WTC11 (cell line): ENCODE measurements around the gene FANCC. TPM values are rescaled to one million over a fixed set of nuclear protein-coding genes. Genes with fewer than 3 reads are reported as not detected.

Experiments used
- ATAC-seq: fragments of 200-7000 bp; cut with Tn5 transposase; 2 replicates; pipeline ENCODE4 v1.10.0; 2021; ENCODE audit warnings: mild to moderate bottlenecking, moderate library complexity
- CTCF ChIA-PET: fragments of 300-600 bp; sonication (Branson Sonifier 250); formaldehyde crosslinking; loops from one replicate; lab custom pipeline; 2021; ENCODE audit warnings: antibody characterized with exemption; lab: Charles Lee
- POLR2A ChIA-PET: fragments of 350-600 bp; sonication (Branson Sonifier 250); formaldehyde crosslinking; loops from one replicate; lab custom pipeline; 2021; ENCODE audit warnings: antibody characterized with exemption; lab: Charles Lee
- DNase-seq: peaks from one replicate; pipeline ENCODE4 v3.0.0; 2021; ENCODE audit warnings: low spot score
- H3K27ac Mint-ChIP-seq: 2 replicates; pipeline ENCODE4 v1.8.0; 2021; ENCODE audit warnings: mixed read lengths
- H3K27me3 Mint-ChIP-seq: 2 replicates; pipeline ENCODE4 v1.8.0; 2021; ENCODE audit warnings: low read depth, mild to moderate bottlenecking, moderate library complexity, mixed read lengths
- H3K36me3 Mint-ChIP-seq: 2 replicates; pipeline ENCODE4 v1.8.0; 2021; ENCODE audit warnings: mixed read lengths
- H3K4me1 Mint-ChIP-seq: 2 replicates; pipeline ENCODE4 v1.8.0; 2022; ENCODE audit warnings: mixed read lengths
- H3K4me3 Mint-ChIP-seq: 2 replicates; pipeline ENCODE4 v1.8.0; 2021; ENCODE audit warnings: mild to moderate bottlenecking, moderate library complexity, mixed read lengths
- H3K9me3 Mint-ChIP-seq: 2 replicates; pipeline ENCODE4 v1.8.0; 2021; ENCODE audit warnings: mixed read lengths
- ELF4 ChIP-seq: sonication (generic); formaldehyde crosslinking; IDR thresholded peaks from 2 replicates; pipeline ENCODE4 v1.8.1; 2022; ENCODE audit warnings: low read depth, mild to moderate bottlenecking, moderate library complexity, missing genetic modification reagents
- EMX1 ChIP-seq: fragments of 250-450 bp; sonication (Bioruptor Pico); IDR thresholded peaks from 2 replicates; pipeline ENCODE4 v1.8.0; 2021; ENCODE audit warnings: mild to moderate bottlenecking
- ESRRA ChIP-seq: sonication (generic); formaldehyde crosslinking; IDR thresholded peaks from 2 replicates; pipeline ENCODE4 v1.8.1; 2022; ENCODE audit warnings: mild to moderate bottlenecking, missing genetic modification reagents, borderline replicate concordance
- ETV6 ChIP-seq: sonication (generic); formaldehyde crosslinking; IDR thresholded peaks from 2 replicates; pipeline ENCODE4 v1.8.1; 2022; ENCODE audit warnings: mild to moderate bottlenecking, missing genetic modification reagents
- FOXJ3 ChIP-seq: sonication (generic); formaldehyde crosslinking; IDR thresholded peaks from 2 replicates; pipeline ENCODE4 v1.9.0; 2021; ENCODE audit warnings: missing genetic modification reagents, mild to moderate bottlenecking, borderline replicate concordance
- IRF2 ChIP-seq: sonication (generic); formaldehyde crosslinking; IDR thresholded peaks from 2 replicates; pipeline ENCODE4 v1.8.0; 2022; ENCODE audit warnings: low read depth, missing genetic modification reagents, borderline replicate concordance
- JAZF1 ChIP-seq: fragments of 250-450 bp; sonication (Bioruptor Pico); IDR thresholded peaks from 2 replicates; pipeline ENCODE4 v1.9.0; 2021; ENCODE audit warnings: moderate library complexity, mild to moderate bottlenecking, inconsistent platforms
- MYBL2 ChIP-seq: sonication (generic); formaldehyde crosslinking; IDR thresholded peaks from 2 replicates; pipeline ENCODE4 v1.8.1; 2023; ENCODE audit warnings: mild to moderate bottlenecking, moderate library complexity, missing genetic modification reagents
- NFE2L1 ChIP-seq: sonication (generic); formaldehyde crosslinking; IDR thresholded peaks from 2 replicates; pipeline ENCODE4 v1.8.1; 2023; ENCODE audit warnings: missing genetic modification reagents
- RORB ChIP-seq: fragments of 250-450 bp; sonication (Bioruptor Pico); IDR thresholded peaks from 2 replicates; pipeline ENCODE4 v1.9.0; 2021; ENCODE audit warnings: mild to moderate bottlenecking
- SMAD3 ChIP-seq: sonication (generic); formaldehyde crosslinking; IDR thresholded peaks from 2 replicates; pipeline ENCODE4 v1.8.0; 2022; ENCODE audit warnings: missing genetic modification reagents, mild to moderate bottlenecking, borderline replicate concordance
- SOX15 ChIP-seq: fragments of 250-450 bp; sonication (Bioruptor Pico); IDR thresholded peaks from 2 replicates; pipeline ENCODE4 v1.9.0; 2021; ENCODE audit warnings: mild to moderate bottlenecking
- SP1 ChIP-seq: sonication (generic); formaldehyde crosslinking; conservative IDR thresholded peaks from 2 replicates; pipeline ENCODE4 v1.8.1; 2022; ENCODE audit warnings: missing genetic modification reagents
- TEAD1 ChIP-seq: sonication (generic); formaldehyde crosslinking; IDR thresholded peaks from 2 replicates; pipeline ENCODE4 v1.8.0; 2022; ENCODE audit warnings: mild to moderate bottlenecking, missing genetic modification reagents
- USF1 ChIP-seq: sonication (generic); formaldehyde crosslinking; IDR thresholded peaks from 2 replicates; pipeline ENCODE4 v1.8.0; 2022; ENCODE audit warnings: mild to moderate bottlenecking, missing genetic modification reagents
- ZNF232 ChIP-seq: sonication (generic); formaldehyde crosslinking; IDR thresholded peaks from 2 replicates; pipeline ENCODE4 v1.8.0; 2022; ENCODE audit warnings: mild to moderate bottlenecking, missing genetic modification reagents
- ZNF396 ChIP-seq: fragments of 250-450 bp; sonication (Bioruptor Pico); IDR thresholded peaks from 2 replicates; pipeline ENCODE4 v1.8.0; 2021; ENCODE audit warnings: mild to moderate bottlenecking, moderate library complexity, borderline replicate concordance
- total RNA-seq: library from RNA; stranded (reverse); gene quantifications from 3 replicates; pipeline ENCODE4 v1.2.3, GENCODE V29; 2021
- TF ChIP-seq, protein P1 (sequence below): sonication (generic); formaldehyde crosslinking; IDR thresholded peaks from 2 replicates; pipeline ENCODE4 v1.8.0; 2022; ENCODE audit warnings: mild to moderate bottlenecking, missing genetic modification reagents
- TF ChIP-seq, protein P2 (sequence below): sonication (generic); formaldehyde crosslinking; IDR thresholded peaks from 2 replicates; pipeline ENCODE4 v1.8.0; 2023; ENCODE audit warnings: missing genetic modification reagents
- TF ChIP-seq, protein P3 (sequence below): sonication (generic); formaldehyde crosslinking; IDR thresholded peaks from 2 replicates; pipeline ENCODE4 v1.8.1; 2023; ENCODE audit warnings: mild to moderate bottlenecking, missing genetic modification reagents, moderate library complexity

Gene FANCC
- total RNA-seq, 1 experiment from 2014 or later: 10.9 TPM

- Mint-ChIP-seq H3K4me1 (0 out of 2 replicates have a peak, but pooled peaks cover 2% of the 10 kb centered on the region), H3K36me3 (0 out of 2 replicates have a peak, but pooled peaks cover 5% of the 10 kb centered on the region), H3K27me3 (no peaks in the 10 kb centered on the region), H3K27ac (no peak overlapping the region), H3K9me3 (no peaks in the 10 kb centered on the region), H3K4me3 (no peak overlapping the region)
- TF ChIP-seq JAZF1 (CRISPR knock-in tag): no peak
- TF ChIP-seq ZNF396 (CRISPR knock-in tag): no peak
- TF ChIP-seq NFE2L1: no peak
- TF ChIP-seq, protein P1, sequence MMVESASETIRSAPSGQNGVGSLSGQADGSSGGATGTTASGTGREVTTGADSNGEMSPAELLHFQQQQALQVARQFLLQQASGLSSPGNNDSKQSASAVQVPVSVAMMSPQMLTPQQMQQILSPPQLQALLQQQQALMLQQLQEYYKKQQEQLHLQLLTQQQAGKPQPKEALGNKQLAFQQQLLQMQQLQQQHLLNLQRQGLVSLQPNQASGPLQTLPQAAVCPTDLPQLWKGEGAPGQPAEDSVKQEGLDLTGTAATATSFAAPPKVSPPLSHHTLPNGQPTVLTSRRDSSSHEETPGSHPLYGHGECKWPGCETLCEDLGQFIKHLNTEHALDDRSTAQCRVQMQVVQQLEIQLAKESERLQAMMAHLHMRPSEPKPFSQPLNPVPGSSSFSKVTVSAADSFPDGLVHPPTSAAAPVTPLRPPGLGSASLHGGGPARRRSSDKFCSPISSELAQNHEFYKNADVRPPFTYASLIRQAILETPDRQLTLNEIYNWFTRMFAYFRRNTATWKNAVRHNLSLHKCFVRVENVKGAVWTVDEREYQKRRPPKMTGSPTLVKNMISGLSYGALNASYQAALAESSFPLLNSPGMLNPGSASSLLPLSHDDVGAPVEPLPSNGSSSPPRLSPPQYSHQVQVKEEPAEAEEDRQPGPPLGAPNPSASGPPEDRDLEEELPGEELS (CRISPR knock-in tag): no peak
- TF ChIP-seq SMAD3 (CRISPR knock-in tag): no peak
- no peak for TF ChIP-seq ESRRA (CRISPR knock-in tag)
- ChIA-PET CTCF (interaction anchor here (0.6 to 4.4 kb wide), 2 partner anchors 12 to 26 kb away, joined by 3 to 25 read pairs; no protein-coding TSS in a partner anchor), POLR2A (no interaction called here)
- DNase-seq (no peak), ATAC-seq (no peak)
These were observed 161.4 kb downstream of the FANCC start for GRCh38 chr9:95156074-95156473.

DNA sequence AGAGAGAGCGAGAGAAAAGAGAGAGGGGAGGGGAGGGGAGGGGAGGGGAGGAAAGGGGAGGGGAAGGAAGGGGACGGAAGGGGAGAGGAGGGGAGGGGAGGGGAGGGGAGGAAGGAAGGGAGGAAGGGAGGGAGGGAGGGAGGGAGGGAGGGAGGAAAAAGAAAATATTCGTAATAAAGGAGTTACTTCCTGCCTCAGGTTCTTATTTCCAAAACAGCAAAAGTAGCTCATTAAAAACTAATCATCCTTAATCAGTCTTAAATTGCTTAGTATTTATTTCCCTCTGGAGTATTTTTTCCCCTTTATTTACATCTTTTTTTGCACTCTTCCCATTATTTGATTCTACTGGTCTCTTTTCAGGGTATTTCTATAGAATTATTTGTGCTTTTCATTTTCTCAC lies 162.3 kb downstream of the FANCC start:
- CTCF ChIA-PET: interaction anchor here (1.0 to 4.4 kb wide), 3 partner anchors 13 to 52 kb away, joined by 3 to 25 read pairs (median 3); no protein-coding TSS in a partner anchor
- no peak overlapping the region for H3K27ac Mint-ChIP-seq
- H3K9me3 Mint-ChIP-seq: no peaks in the 10 kb centered on the region
- H3K4me3 Mint-ChIP-seq: no peak overlapping the region
- no peaks in the 10 kb centered on the region for H3K27me3 Mint-ChIP-seq
- TF ChIP-seq MYBL2 (CRISPR knock-in tag): no peak
- TF ChIP-seq, protein P2, sequence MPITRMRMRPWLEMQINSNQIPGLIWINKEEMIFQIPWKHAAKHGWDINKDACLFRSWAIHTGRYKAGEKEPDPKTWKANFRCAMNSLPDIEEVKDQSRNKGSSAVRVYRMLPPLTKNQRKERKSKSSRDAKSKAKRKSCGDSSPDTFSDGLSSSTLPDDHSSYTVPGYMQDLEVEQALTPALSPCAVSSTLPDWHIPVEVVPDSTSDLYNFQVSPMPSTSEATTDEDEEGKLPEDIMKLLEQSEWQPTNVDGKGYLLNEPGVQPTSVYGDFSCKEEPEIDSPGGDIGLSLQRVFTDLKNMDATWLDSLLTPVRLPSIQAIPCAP (CRISPR knock-in tag): no peak
- TF ChIP-seq ELF4 (CRISPR knock-in tag): no peak
- TF ChIP-seq SP1 (CRISPR knock-in tag): no peak
- TF ChIP-seq EMX1 (CRISPR knock-in tag): no peak
- TF ChIP-seq SOX15 (CRISPR knock-in tag): no peak
- TF ChIP-seq ETV6 (CRISPR knock-in tag): no peak
- no peak for TF ChIP-seq SMAD3 (CRISPR knock-in tag)
- TF ChIP-seq ZNF232: no peak
- TF ChIP-seq USF1 (CRISPR knock-in tag): no peak
- TF ChIP-seq FOXJ3 (CRISPR knock-in tag): no peak
- TF ChIP-seq, protein P3, sequence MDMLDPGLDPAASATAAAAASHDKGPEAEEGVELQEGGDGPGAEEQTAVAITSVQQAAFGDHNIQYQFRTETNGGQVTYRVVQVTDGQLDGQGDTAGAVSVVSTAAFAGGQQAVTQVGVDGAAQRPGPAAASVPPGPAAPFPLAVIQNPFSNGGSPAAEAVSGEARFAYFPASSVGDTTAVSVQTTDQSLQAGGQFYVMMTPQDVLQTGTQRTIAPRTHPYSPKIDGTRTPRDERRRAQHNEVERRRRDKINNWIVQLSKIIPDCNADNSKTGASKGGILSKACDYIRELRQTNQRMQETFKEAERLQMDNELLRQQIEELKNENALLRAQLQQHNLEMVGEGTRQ (CRISPR knock-in tag): no peak
- no peak for TF ChIP-seq JAZF1 (CRISPR knock-in tag)
- TF ChIP-seq IRF2 (CRISPR knock-in tag): no peak
- 0 out of 2 replicates have a peak, but pooled peaks cover 2% of the 10 kb centered on the region for H3K4me1 Mint-ChIP-seq
- POLR2A ChIA-PET: no interaction called here
- ATAC-seq: no peak
- 0 out of 2 replicates have a peak, but pooled peaks cover 5% of the 10 kb centered on the region for H3K36me3 Mint-ChIP-seq
- DNase-seq: no peak

DNA sequence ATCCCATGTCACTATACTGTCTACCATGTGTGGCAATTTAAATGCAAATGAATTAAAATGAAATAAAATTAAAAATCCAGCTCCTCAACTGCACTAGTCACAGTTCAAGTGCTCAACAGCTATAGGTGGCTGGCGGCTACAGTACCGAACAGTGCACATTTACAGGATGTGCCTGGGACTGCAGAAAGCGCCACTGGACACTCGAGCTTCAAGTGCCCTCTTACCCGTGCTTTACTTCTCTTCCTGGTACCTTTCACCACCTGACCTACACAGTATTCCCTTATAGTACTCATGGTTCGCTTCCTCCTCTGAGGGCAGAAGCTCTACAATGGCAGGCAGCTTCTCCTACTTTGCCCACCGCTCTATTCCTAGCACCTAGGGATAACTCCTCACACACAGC lies 166.6 kb downstream of the FANCC start:
- Mint-ChIP-seq H3K36me3 (0 out of 2 replicates have a peak, but pooled peaks cover 2% of the 10 kb centered on the region), H3K27ac (no peak overlapping the region), H3K4me1 (peaks cover 13% of the 10 kb centered on the region), H3K27me3 (no peaks in the 10 kb centered on the region), H3K9me3 (no peaks in the 10 kb centered on the region), H3K4me3 (no peak overlapping the region)
- ChIA-PET POLR2A (no interaction called here), CTCF (interaction anchor here (0.9 to 3.7 kb wide), 4 partner anchors 17 to 23 kb away, joined by 3 to 23 read pairs (median 4); no protein-coding TSS in a partner anchor)
- DNase-seq: no peak
- no peak for ATAC-seq
- TF ChIP-seq SOX15 (CRISPR knock-in tag) (no peak), RORB (CRISPR knock-in tag) (no peak), TEAD1 (CRISPR knock-in tag) (no peak)
